A549 treated with GW870086 at 1 μM for 4 hours (cell line): ENCODE data around the gene PLEKHA8. TPM values are rescaled to one million over a fixed set of nuclear protein-coding genes. Genes with fewer than 3 reads are reported as not detected.

Source experiments
- total RNA-seq: library from RNA; stranded (reverse); fragments of 200-300 nt; extraction: Qiagen RNA extraction; gene quantifications from 5 replicates; pipeline ENCODE4 v1.2.3, GENCODE V29; 2022; ENCODE audit warnings: low read depth

The PLEKHA8 gene
- total RNA-seq: 4.9 to 6.1 TPM (median 5.4 TPM) in 5 replicates

GRCh38 chr7:30028216-30028748 is at the start of gene PLEKHA8:
PLEKHA8 (plus strand) TSS chr7:30028412; CDS start chr7:30028763, 351 bp downstream.

DNA sequence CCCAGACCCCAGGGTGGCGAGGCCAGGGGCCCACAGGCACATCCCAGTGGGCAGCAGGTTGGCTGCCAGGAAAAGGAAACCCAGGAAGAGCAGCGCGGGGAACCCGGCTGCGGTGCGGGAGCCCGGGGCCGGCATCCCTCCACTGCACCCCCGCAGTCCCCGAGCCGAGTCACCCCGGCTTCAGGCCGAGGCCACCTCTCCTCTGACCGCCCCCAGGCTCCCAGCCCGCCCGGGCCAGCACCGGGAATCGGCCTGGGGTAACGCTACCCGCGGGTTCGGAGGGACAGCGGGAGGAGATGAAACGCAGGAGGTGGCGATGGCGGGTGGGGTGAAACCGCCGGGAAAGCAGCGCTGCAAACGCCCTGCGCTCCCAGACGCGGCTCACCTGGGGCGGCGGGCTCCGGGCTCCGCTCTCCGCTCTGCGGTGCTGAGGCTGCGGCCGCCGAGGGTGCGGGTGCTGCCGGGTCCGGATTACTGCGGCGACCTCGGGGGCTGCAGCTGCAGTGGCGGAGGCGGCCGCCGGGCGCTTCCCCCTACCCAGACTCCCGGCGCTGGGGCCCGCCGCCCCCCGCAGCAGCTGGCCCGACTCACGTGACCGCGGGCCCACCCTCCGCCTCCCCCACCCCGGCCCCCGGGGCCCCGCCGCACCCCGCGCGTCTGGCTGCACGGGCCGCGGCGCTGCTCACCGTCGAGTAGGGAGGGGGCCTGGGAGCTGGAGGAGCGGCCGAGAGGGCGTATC is 38.8 kb upstream of the PLEKHA8 start, which contains the start of gene SCRN1:
Gene SCRN1 (minus strand): TSS at position 545 of the 739 bp plus-strand sequence. CDS start 20,734 bp downstream, outside the sequence.

GRCh38 chr7:30026229-30027064 is 1.8 kb upstream of the PLEKHA8 start, which contains the start of gene FKBP14:
FKBP14 (minus strand) TSS chr7:30026702; CDS start chr7:30026508, 194 bp downstream.

DNA sequence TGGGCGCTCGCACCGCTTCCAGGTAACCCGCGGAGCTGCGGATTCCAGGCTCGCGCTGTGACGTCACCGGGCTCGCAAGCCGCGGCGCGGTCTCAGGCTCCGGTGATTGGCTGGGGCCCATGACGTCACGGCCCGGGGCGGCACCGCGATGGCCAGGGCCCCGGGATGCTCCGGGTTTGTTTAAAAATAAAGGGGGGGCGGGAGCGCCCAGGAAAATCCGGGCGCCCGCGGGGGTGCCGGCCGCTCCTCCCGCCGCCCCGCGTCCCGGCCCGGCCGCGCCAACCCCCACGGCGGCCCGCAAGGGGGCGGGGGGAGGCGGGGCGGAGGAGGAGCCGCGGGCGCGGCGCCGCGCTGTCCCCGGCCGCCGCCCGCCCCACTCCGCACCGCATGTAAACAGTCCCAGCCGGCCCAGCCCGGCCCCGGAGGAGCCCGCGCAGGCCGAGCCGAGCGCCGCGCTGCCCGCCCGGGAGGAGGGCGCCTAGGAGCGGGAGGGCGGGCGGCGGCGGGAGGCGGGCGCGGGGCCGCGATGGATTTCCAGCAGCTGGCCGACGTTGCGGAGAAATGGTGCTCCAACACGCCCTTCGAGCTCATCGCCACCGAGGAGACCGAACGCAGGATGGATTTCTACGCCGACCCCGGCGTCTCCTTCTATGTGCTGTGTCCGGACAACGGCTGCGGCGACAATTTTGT is 106.5 kb downstream of the PLEKHA8 start, which contains the start of gene MTURN:
Gene MTURN (plus strand): TSS at position 376 of the 690 bp plus-strand sequence. CDS start 151 bp downstream, at position 527.

Other genes starting within 250 kb of the PLEKHA8 start
- 0.35 to 0.84 TPM (median 0.61 TPM) in 5 replicates for gene WIPF3, start 221.9 kb upstream of the PLEKHA8 start, total RNA-seq
- 48.0 to 63.1 TPM (median 58.3 TPM) in 5 replicates for gene SCRN1, start 38.6 kb upstream of the PLEKHA8 start, total RNA-seq
- gene FKBP14, start 1.7 kb upstream of the PLEKHA8 start, total RNA-seq: 6.5 to 9.9 TPM (median 8.7 TPM) in 5 replicates
- gene MTURN, start 106.6 kb downstream of the PLEKHA8 start, total RNA-seq: 4.5 to 6.6 TPM (median 5.7 TPM) in 5 replicates